ENCODE data around the gene MRPS30. TPM values are rescaled to one million over a fixed set of nuclear protein-coding genes. Genes with fewer than 3 reads are reported as not detected.
"Not testable (repeated sequence)": the region's sequence is repeated elsewhere in the genome, so short reads cannot be mapped to it uniquely, and the experiment has no call there.

Gene MRPS30
- total RNA-seq, 1 experiment from 2014 or later = 129 TPM

GRCh38 chr5:44809956-44810420, 1.2 kb downstream of the MRPS30 start:
- DNase-seq (ENCODE audit: extremely low read depth, low read depth) = no peak

GRCh38 chr5:44814761-44815160, 6.0 kb downstream of the MRPS30 start:
- DNase-seq (ENCODE audit: extremely low read depth, low read depth) = no peak

- no peak for DNase-seq (ENCODE audit: extremely low read depth, low read depth)
Measured at GRCh38 chr5:44821164-44821563, 12.4 kb downstream of the MRPS30 start.

- not testable (repeated sequence) for DNase-seq (ENCODE audit: extremely low read depth, low read depth)
Measured at GRCh38 chr5:44824662-44825061, 15.9 kb downstream of the MRPS30 start.

- DNase-seq (ENCODE audit: extremely low read depth, low read depth) = no peak
Measured at GRCh38 chr5:44827681-44828080, 18.9 kb downstream of the MRPS30 start.

- DNase-seq (ENCODE audit: extremely low read depth, low read depth) = no peak
Measured at GRCh38 chr5:44828719-44829118, 20.0 kb downstream of the MRPS30 start.

- no peak for DNase-seq (ENCODE audit: extremely low read depth, low read depth)
Measured at GRCh38 chr5:44830951-44831350, 22.2 kb downstream of the MRPS30 start.

GRCh38 chr5:44833249-44833648, 24.5 kb downstream of the MRPS30 start:
- DNase-seq (ENCODE audit: extremely low read depth, low read depth) = no peak

GRCh38 chr5:44835693-44836092, 26.9 kb downstream of the MRPS30 start:
- no peak for DNase-seq (ENCODE audit: extremely low read depth, low read depth)

GRCh38 chr5:44839018-44839681, 30.4 kb downstream of the MRPS30 start:
- DNase-seq (ENCODE audit: extremely low read depth, low read depth) = no peak

- no peak for DNase-seq (ENCODE audit: extremely low read depth, low read depth)
Measured at GRCh38 chr5:44842496-44843282, 33.9 kb downstream of the MRPS30 start.

- DNase-seq (ENCODE audit: extremely low read depth, low read depth) = no peak
Measured at GRCh38 chr5:44844744-44845143, 36.0 kb downstream of the MRPS30 start.

GRCh38 chr5:44845777-44846176, 37.0 kb downstream of the MRPS30 start:
- no peak for DNase-seq (ENCODE audit: extremely low read depth, low read depth)

- DNase-seq (ENCODE audit: extremely low read depth, low read depth) = no peak
Measured at GRCh38 chr5:44847206-44847852, 38.6 kb downstream of the MRPS30 start.

- no peak for DNase-seq (ENCODE audit: extremely low read depth, low read depth)
Measured at GRCh38 chr5:44860267-44860666, 51.5 kb downstream of the MRPS30 start.

- DNase-seq (ENCODE audit: extremely low read depth, low read depth) = no peak
Measured at GRCh38 chr5:44862808-44863207, 54.1 kb downstream of the MRPS30 start.
